Urinary bladder (tissue), 4 donors: ENCODE data around the gene SAMD14. TPM values are rescaled to one million over a fixed set of nuclear protein-coding genes. Genes with fewer than 3 reads are reported as not detected.

Experiments
- DNase-seq: peaks from one replicate; pipeline ENCODE4 v3.0.0-alpha.2; 2015; ENCODE audit errors: extremely low spot score
- H3K27ac ChIP-seq: one replicate; pipeline ENCODE4 v1.5.1; 2013; ENCODE audit warnings: low read depth, mild to moderate bottlenecking, moderate library complexity
- H3K36me3 ChIP-seq: one replicate; pipeline ENCODE4 v1.6.1; 2013; ENCODE audit warnings: mild to moderate bottlenecking, moderate library complexity; ENCODE audit not compliant: insufficient read depth
- H3K4me1 ChIP-seq: one replicate; pipeline ENCODE4 v1.6.1; 2013; ENCODE audit warnings: mild to moderate bottlenecking, moderate library complexity; ENCODE audit not compliant: insufficient read depth
- H3K4me3 ChIP-seq: one replicate; pipeline ENCODE4 v1.5.1; 2013; ENCODE audit warnings: low read depth, low read length
- WGBS: extraction: QIAGEN DNeasy Blood & Tissue Kit; methylation state at CpG from one replicate; pipeline ENCODE4 v1.1.7; 2013; 5-methylcytosine and 5-hydroxymethylcytosine counted together
- polyA plus RNA-seq: library from polyadenylated mRNA; stranded (reverse); fragments of 200-250 nt; gene quantifications from one replicate; pipeline ENCODE4 v1.2.3, GENCODE V29; 2013
- total RNA-seq: library from RNA; depleted of rRNA; stranded (reverse); fragments of >200 nt; gene quantifications from one replicate; pipeline ENCODE4 v1.2.3, GENCODE V29; 2014
- donor health status: healthy with polysubstance abuse.
- donor health status: healthy.

The SAMD14 gene
- total and polyA plus RNA-seq, 2 donors = 2.2 to 3.7 TPM

DNA sequence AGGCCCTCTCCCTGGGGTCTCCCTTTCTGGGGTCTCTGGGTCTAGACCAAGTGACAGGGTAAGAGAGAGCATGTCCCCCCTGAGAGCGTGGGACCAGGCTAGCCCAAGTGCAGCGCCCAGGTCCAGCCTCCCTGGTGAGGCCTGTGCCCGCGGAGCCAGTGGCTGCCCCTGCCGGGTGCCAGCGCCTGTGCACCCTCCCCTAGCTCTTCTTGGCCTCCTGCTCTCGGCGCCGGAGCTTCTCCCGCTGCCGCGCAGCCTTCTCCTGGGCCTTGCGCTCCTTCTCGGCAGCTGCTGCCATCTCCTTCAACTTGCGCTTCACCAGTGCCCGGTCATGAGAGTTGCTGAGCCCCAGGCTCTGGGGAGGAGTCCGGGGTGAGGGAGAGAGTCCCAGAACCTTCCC lies 17.3 kb downstream of the SAMD14 start:
- WGBS = 77% methylated on average over 17 of the region's 17 CpGs
- no peaks in the 10 kb centered on the region for H3K4me1 ChIP-seq
- DNase-seq = no peak

DNA sequence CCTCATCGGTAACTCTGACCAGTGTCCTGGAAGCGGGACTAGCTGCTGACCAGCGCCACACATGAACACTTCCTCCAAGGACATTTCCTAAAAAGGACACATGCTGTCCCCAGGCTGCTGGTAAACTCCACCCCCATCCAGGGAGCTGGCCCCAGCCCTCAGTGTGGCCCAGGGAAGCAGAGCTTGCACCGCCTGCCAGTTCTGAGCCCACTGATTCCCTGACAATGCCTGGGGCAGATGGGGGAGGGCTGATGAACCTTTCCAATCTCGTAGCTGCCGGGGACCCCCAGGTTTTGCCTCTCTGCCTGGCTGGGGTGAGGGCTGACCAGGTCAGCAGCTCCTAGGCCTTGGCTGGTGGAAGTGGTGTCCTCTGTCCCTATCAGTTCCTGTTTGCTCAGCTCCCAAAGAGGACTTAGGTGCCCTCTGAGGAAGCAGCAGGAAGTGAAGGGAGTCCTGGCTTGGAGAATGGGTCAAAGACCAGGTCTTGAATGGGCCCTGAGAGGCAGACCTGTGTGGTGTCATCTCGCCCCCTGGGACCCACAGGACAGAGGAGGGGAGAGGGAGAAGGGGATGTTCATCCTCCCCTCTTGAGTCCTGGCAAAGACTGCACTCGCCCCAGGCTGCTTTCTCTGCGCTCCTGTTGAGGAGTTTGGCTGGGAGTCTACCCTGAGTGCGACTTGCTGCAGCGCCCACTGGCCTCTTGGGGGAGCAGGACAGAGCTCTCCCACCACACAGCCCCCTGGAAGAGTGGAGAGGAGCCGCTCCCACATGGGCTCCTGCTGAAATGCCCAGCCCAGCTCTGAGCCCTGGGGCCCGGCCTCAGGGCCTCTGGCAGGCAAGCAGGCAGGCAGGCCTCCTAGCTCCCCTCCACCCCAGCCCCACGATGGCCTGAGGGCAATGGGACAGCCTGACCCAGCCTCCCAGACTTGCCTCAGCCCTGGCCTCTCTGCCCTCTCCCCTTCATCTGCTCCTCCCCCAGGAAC lies 18.0 kb downstream of the SAMD14 start:
- Histone ChIP-seq H3K36me3 (no peaks in the 10 kb centered on the region), H3K27ac (peak overlapping the region; percentile 60), H3K4me1 (no peaks in the 10 kb centered on the region), H3K4me3 (no peak overlapping the region)
- no peak for DNase-seq
- 48% methylated on average over 14 of the region's 14 CpGs for WGBS

More for the DNA sequence above, 17.3 kb downstream of the SAMD14 start:
- Histone ChIP-seq H3K36me3 (no peaks in the 10 kb centered on the region), H3K27ac (no peak overlapping the region), H3K4me3 (no peak overlapping the region)

DNA sequence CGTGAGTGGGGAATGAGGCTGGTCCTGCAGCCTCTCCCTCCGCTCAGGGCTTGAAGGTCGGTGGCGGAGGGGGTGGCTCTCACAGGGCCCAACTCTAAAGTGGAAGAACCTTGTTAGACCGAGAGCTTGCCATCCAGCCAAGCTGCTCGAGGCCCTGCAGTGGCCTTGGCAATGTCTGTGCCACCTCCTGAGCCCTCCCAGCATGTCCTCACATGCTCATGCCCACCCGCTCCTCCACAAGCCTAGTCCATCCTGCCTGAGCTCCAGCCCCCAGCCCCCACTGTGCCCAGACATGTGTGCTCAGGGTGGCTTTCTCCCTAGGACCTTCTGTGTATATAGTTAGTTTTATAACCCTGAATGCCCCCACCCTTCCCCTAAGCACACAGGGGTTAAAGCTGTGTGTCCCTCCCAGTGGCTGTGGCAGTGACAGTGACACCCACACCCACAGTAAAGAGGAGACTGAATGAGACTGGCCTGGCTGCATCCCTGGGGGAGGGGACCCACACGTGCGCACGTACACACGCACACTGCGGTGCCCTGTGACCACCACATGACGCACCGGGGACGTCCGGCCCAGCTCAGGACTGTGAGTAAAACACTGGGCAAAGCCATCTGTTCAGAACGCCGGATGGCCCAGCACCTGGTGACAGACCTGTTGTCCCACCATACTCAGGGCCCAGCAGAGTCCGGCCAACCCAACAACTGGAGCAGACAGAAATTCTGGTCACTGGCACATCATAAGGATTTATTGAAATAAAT lies 19.2 kb downstream of the SAMD14 start:
- no peak for DNase-seq
- no peaks in the 10 kb centered on the region for H3K36me3 ChIP-seq
- WGBS = 83% methylated on average over 19 of the region's 19 CpGs
- no peak overlapping the region for H3K27ac ChIP-seq
- H3K4me3 ChIP-seq = no peak overlapping the region
- no peaks in the 10 kb centered on the region for H3K4me1 ChIP-seq

DNA sequence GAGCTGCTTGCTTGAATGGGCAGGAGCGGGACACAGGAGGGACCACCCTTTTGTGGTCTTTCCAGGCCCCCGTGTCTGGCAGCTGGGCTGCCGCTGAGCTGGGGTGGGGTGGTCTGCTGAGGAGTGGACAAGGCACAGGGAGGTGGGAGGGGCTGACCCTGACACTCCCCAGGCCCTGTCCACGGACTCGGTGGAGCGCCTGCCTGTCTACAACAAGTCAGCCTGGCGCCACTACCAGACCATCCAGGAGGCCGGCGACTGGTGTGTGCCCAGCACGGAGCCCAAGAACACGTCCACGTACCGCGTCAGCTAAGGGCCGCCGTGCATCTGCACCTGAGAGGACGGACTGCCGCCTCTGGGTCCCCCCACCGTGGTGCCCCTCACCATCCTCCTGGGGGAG lies 20.2 kb downstream of the SAMD14 start:
- no peak for DNase-seq
- WGBS = 85% methylated on average over 19 of the region's 19 CpGs
- Histone ChIP-seq H3K36me3 (no peaks in the 10 kb centered on the region), H3K4me3 (no peak overlapping the region), H3K4me1 (no peaks in the 10 kb centered on the region), H3K27ac (no peak overlapping the region)

DNA sequence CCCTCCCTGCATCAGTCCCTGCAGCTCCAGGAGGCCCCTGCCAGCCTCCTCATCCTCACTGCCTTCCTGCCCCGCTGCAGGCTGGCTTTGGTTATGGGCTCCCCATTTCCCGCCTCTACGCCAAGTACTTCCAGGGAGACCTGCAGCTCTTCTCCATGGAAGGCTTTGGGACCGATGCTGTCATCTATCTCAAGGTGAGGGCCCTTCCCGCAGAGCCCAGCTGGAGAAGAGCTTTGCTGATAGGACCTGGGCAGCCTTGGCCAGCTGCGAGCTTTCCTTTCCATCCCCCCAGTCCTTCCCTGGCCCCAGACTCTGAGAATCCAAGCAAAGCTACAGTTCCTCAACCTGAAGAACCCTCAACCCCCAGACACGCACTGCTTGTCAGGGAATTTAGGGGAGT lies 20.8 kb downstream of the SAMD14 start:
- no peaks in the 10 kb centered on the region for H3K4me1 ChIP-seq
- H3K4me3 ChIP-seq = no peak overlapping the region
- DNase-seq = no peak
- H3K36me3 ChIP-seq = no peaks in the 10 kb centered on the region
- no peak overlapping the region for H3K27ac ChIP-seq
- 83% methylated on average over 7 of the region's 7 CpGs for WGBS

DNA sequence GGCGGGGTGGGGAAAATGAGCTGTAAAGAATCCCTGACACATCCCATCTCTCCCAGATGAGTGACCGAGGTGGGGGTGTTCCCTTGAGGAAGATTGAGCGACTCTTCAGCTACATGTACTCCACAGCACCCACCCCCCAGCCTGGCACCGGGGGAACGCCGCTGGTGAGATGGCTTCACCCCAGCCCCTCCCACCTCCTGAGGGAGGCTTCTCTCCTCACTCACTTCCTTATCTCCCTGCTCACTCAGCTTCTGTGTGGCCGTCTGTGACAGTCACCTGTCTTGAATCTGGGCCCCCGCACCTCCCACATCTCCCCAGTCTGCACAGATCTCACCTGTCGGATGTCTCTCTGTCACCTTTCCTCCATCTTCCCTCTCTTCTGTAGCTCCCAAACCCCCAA lies 21.4 kb downstream of the SAMD14 start:
- no peak for DNase-seq
- H3K27ac ChIP-seq = no peak overlapping the region
- no peaks in the 10 kb centered on the region for H3K4me1 ChIP-seq
- no peaks in the 10 kb centered on the region for H3K36me3 ChIP-seq
- no peak overlapping the region for H3K4me3 ChIP-seq
- WGBS = 77% methylated on average over 9 of the region's 9 CpGs

DNA sequence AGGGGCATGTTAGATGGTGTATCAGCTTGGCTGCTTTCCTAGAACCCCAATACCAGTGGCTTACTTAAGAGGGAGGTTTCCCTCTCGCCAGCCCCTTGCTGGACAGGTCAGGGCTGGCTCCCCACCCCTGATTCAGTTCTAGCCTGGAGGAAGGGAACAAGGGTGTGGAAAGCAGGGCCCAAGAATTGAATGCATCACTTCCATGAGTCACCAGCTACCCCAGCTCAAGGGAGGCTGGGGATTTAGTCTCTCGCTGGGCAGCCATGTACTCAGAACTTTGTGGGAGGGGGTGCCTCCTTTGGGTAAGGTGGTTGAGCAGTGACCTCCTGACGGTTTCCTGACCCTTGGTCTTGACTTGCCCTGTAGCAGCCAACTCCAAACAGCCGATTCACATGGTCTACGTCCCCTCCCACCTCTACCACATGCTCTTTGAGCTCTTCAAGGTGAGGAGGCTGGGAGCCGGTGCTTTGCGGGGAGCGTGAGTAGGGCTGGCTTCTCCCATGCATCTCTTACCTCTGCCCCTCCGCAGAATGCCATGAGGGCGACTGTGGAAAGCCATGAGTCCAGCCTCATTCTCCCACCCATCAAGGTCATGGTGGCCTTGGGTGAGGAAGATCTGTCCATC lies 22.1 kb downstream of the SAMD14 start:
- no peak for DNase-seq
- Histone ChIP-seq H3K4me1 (no peaks in the 10 kb centered on the region), H3K4me3 (no peak overlapping the region), H3K27ac (no peak overlapping the region), H3K36me3 (no peaks in the 10 kb centered on the region)
- WGBS = 88% methylated on average over 10 of the region's 10 CpGs

DNA sequence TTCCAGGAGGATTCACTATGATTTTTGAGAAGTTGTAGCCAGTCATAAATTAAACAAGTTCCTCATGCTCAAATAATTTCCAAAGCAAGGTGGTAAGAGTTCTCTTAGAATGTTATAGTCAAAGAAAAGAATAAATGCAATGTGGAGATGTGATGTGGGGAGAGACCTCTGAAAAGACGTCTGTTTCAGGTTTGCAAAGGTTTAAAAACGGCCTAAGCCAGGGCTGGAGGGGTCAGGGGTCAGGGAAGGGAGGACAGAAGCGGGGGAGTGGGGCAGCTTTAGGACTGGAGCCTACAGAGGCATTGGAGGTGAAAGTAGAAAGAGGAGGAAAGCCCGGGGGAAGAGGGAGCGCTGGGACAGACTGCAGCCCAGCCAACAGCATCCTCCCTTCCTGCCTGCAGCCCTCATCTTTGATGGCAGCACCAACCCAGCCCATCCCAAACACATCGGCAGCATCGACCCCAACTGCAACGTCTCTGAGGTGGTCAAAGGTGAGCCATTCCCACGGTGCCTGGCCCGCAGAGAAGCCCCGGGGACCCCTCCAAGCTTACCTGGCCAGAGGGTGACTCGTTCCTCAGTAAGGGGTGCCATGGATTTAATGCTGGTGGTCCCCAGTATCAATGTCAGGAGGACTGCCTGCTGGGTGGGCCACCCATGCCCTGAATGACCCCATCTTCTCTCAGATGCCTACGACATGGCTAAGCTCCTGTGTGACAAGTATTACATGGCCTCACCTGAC lies 23.4 kb downstream of the SAMD14 start:
- Histone ChIP-seq H3K4me3 (no peak overlapping the region), H3K27ac (no peak overlapping the region), H3K36me3 (no peaks in the 10 kb centered on the region), H3K4me1 (no peaks in the 10 kb centered on the region)
- 72% methylated on average over 13 of the region's 13 CpGs for WGBS
- no peak for DNase-seq

DNA sequence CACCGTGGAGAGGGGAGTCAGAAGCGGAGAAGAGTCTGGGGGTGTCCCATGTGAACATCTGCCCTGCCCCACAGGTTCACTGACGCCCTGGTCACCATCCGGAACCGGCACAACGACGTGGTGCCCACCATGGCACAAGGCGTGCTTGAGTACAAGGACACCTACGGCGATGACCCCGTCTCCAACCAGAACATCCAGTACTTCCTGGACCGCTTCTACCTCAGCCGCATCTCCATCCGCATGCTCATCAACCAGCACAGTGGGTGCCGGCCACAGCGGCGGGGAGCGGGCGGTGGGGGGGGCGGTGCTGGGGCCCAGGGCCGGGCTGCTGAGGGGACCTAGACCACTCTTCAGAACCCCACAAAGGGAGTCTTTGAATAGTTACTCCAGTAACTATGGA lies 24.1 kb downstream of the SAMD14 start:
- Histone ChIP-seq H3K4me1 (no peaks in the 10 kb centered on the region), H3K27ac (no peak overlapping the region), H3K36me3 (no peaks in the 10 kb centered on the region), H3K4me3 (no peak overlapping the region)
- WGBS = 91% methylated on average over 21 of the region's 21 CpGs
- no peak for DNase-seq

DNA sequence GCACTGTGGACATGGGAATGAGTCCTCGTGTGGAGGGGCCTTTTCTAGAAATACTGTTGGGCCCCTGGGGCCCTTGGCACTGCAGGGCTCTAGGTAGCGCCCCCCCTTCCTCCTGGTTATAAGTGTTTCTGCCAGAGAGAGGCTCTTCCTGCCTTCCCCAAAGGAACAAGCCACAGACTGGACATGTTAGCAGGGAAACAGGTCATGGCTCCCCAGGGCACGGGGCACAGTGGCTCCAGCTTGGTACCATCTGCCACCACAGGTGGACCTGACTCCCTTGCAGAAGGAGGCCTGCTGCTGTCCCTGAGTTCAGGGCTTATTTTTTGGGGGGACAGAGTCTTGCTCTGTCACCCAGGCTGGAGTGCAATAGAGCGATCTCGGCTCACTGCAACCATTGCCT lies 26.0 kb downstream of the SAMD14 start:
- Histone ChIP-seq H3K4me1 (no peaks in the 10 kb centered on the region), H3K36me3 (no peaks in the 10 kb centered on the region), H3K27ac (no peak overlapping the region), H3K4me3 (no peak overlapping the region)
- 90% methylated on average over 5 of the region's 5 CpGs for WGBS
- no peak for DNase-seq

DNA sequence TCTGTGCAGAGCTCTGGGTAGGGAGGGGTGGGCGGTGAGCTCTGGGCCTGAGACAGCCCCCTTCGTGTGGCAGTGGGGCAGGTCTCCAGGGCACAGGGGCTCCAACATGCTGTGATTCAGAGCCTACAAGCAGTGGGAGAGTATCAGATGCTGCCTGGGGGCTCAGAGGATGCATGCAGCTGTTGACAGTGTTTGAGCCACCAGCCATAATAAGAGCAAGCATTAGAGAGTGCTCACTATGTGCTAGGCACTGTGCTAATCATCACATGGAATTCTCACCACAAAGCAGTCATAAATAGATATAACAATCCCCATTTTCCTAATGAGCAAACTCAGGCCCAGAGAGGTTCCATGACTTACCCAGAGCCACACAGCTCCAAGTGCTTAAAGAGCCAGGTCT lies 26.7 kb downstream of the SAMD14 start:
- no peak overlapping the region for H3K4me3 ChIP-seq
- H3K27ac ChIP-seq = no peak overlapping the region
- WGBS = 75% methylated on average over 2 of the region's 2 CpGs
- no peak for DNase-seq
- H3K36me3 ChIP-seq = no peaks in the 10 kb centered on the region
- no peaks in the 10 kb centered on the region for H3K4me1 ChIP-seq

DNA sequence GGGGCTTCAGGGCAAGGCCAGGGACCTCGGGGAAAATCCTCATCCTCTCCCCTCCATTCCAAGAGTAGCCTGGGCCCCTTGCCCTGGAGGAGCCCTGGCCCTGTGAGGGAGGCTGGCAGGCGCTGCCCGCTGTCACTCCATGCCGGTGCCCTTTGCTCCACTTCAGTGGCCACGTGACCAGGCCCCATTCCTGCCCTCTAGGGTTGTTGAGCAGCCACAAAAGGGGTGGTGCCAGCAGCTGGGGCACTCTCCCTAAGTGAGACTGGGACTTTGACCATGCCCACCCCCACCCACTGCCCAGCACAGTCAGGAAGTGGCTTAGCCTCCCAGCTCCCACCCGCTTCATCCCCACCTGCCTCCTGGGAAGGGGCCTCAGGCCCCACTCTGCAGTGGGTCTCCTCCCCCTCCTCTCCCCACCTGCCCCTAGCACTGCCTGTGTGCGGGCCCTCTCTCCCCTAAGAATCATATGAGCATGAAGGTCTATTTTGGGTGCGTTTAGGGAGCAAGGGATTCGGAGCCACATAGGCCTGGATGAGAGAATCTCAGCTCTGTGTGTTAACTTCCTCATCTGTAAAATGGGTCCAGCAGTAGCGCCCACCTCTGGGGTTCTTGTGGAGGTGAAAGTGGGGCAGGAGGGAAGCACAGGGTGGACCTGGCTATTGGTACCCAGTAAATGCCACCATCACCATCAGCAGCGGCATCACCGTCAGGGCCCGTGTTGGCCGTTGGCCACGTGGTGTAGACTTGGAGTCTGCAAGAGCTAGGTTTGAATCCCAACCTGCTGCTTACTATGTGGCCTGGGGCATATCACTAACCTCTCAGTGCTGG lies 27.6 kb downstream of the SAMD14 start:
- Histone ChIP-seq H3K27ac (no peak overlapping the region), H3K4me3 (no peak overlapping the region), H3K4me1 (no peaks in the 10 kb centered on the region), H3K36me3 (no peaks in the 10 kb centered on the region)
- no peak for DNase-seq
- 71% methylated on average over 15 of the region's 15 CpGs for whole genome bisulfite sequencing
